Kidney epithelial cell (primary cell): ENCODE measurements around the gene SLC43A1. TPM values are rescaled to one million over a fixed set of nuclear protein-coding genes. Genes with fewer than 3 reads are reported as not detected.
"Not testable (repeated sequence)": the region's sequence is repeated elsewhere in the genome, so short reads cannot be mapped to it uniquely, and the experiment has no call there.

ENCODE experiments used
- DNase-seq: peaks from one replicate; pipeline ENCODE4 v3.0.0-alpha.2; 2010; ENCODE audit warnings: low read depth
- H3K27me3 ChIP-seq: 2 replicates; pipeline ENCODE4 v1.6.0; 2011; ENCODE audit warnings: low read length; ENCODE audit not compliant: control insufficient read depth, insufficient read depth
- H3K36me3 ChIP-seq: 2 replicates; pipeline ENCODE4 v1.5.1; 2011; ENCODE audit warnings: low read length; ENCODE audit not compliant: control insufficient read depth, insufficient read depth
- H3K4me3 ChIP-seq: 2 replicates; pipeline ENCODE4 v1.5.1; 2011; ENCODE audit warnings: low read depth, mild to moderate bottlenecking, control low read depth, low read length
- total RNA-seq: library from RNA; depleted of rRNA; stranded (reverse); fragments of >200 nt; gene quantifications from 2 replicates; pipeline ENCODE4 v1.2.3, GENCODE V29; 2015
- TF ChIP-seq, protein P1 (sequence below): IDR thresholded peaks from 2 replicates; pipeline ENCODE4 v1.5.1; 2011; ENCODE audit warnings: mild to moderate bottlenecking, moderate library complexity, low read length, control low read depth, inconsistent platforms; ENCODE audit not compliant: insufficient read depth, poor library complexity, severe bottlenecking

Gene SLC43A1
- total RNA-seq, 1 donor from 2014 or later, result 16.7 TPM

DNA sequence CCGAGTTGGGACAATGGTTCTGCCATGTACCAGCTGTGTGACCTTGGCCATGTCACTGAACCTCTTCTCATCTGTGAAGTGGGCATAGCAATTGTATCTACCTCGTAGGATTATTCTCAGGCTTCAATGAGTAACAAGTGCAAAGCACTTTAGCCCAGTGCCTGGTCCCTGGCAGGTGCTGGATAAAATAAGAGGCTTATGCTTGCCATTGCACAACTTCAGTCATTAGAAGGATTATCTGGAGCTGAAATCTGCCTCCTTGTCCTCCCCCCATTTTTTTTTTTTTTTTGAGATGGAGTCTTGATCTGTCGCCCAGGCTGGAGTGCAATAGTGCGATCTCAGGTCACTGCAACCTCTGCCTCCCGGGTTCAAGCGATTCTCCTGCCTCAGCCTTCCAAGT is 29.1 kb upstream of the SLC43A1 start:
- TF ChIP-seq, protein P1, sequence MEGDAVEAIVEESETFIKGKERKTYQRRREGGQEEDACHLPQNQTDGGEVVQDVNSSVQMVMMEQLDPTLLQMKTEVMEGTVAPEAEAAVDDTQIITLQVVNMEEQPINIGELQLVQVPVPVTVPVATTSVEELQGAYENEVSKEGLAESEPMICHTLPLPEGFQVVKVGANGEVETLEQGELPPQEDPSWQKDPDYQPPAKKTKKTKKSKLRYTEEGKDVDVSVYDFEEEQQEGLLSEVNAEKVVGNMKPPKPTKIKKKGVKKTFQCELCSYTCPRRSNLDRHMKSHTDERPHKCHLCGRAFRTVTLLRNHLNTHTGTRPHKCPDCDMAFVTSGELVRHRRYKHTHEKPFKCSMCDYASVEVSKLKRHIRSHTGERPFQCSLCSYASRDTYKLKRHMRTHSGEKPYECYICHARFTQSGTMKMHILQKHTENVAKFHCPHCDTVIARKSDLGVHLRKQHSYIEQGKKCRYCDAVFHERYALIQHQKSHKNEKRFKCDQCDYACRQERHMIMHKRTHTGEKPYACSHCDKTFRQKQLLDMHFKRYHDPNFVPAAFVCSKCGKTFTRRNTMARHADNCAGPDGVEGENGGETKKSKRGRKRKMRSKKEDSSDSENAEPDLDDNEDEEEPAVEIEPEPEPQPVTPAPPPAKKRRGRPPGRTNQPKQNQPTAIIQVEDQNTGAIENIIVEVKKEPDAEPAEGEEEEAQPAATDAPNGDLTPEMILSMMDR, result no peak
- no peak for DNase-seq
- H3K27me3 ChIP-seq, result peaks cover 4% of the 10 kb centered on the region
- H3K36me3 ChIP-seq, result no peaks in the 10 kb centered on the region
- no peak overlapping the region for H3K4me3 ChIP-seq

GRCh38 chr11:57543593-57543992 is 28.1 kb upstream of the SLC43A1 start:
- peaks cover 4% of the 10 kb centered on the region for H3K27me3 ChIP-seq
- H3K4me3 ChIP-seq, result no peak overlapping the region
- no peaks in the 10 kb centered on the region for H3K36me3 ChIP-seq
- TF ChIP-seq, protein P1, result no peak
- DNase-seq, result no peak

DNA sequence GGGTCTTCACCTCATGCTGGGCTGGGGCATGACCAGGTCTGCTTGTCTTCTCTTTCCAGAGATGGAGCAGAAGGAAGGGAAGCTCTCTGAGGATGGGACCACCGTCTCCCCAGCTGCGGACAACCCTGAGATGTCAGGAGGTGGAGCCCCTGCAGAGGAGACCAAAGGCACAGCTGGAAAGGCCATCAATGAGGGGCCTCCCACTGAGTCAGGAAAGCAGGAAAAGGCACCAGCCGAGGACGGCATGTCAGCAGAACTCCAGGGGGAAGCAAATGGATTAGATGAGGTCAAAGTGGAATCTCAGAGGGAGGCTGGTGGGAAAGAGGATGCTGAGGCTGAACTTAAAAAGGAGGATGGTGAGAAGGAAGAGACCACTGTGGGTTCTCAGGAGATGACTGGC is 27.1 kb upstream of the SLC43A1 start:
- H3K4me3 ChIP-seq, result no peak overlapping the region
- no peak for DNase-seq
- TF ChIP-seq, protein P1, result no peak
- peaks cover 4% of the 10 kb centered on the region for H3K27me3 ChIP-seq
- H3K36me3 ChIP-seq, result no peaks in the 10 kb centered on the region

- TF ChIP-seq, protein P1, result no peak
- no peak overlapping the region for H3K4me3 ChIP-seq
- no peaks in the 10 kb centered on the region for H3K36me3 ChIP-seq
- DNase-seq, result no peak
- H3K27me3 ChIP-seq, result peaks cover 10% of the 10 kb centered on the region
Measured at GRCh38 chr11:57541169-57541568, 25.7 kb upstream of the SLC43A1 start.

- DNase-seq, result no peak
- no peaks in the 10 kb centered on the region for H3K36me3 ChIP-seq
- no peak overlapping the region for H3K4me3 ChIP-seq
- TF ChIP-seq, protein P1, result no peak
- peaks cover 10% of the 10 kb centered on the region for H3K27me3 ChIP-seq
Measured at GRCh38 chr11:57539342-57539741, 23.8 kb upstream of the SLC43A1 start.

GRCh38 chr11:57536947-57537619 is 21.6 kb upstream of the SLC43A1 start, which contains the start of gene SMTNL1:
Gene SMTNL1, plus strand, starts transcription at chr11:57537595. Its CDS starts 5,048 bp downstream, at chr11:57542643.
- no peak within 1 kb of the TSS for H3K4me3 ChIP-seq
- H3K27me3 ChIP-seq, result peaks cover 6% of the 10 kb centered on the region
- TF ChIP-seq, protein P1, result no peak
- no peak for DNase-seq
- no peaks in the 10 kb centered on the region for H3K36me3 ChIP-seq

DNA sequence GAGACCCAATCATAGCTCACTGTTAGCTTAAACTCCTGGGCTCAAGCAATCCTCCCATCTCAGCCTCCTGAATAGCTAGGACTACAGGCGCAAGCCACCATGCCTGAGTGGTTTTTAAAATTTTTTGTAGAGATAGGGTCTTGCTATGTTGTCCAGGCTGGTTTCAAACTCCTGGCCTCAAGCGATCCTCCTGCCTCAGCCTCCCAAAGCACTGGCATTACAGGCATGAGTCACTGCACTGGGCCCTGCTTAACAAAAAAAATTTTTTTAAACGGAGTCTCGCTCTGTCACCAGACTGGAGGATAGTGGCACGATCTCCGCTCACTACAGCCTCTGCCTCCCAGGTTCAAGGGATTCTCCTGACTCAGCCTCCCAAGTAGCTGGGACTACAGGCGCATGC is 18.9 kb upstream of the SLC43A1 start:
- DNase-seq, H3K27me3 ChIP-seq, H3K4me3 ChIP-seq, H3K36me3 ChIP-seq: not testable (repeated sequence)
